Stimulated activated CD8-positive, alpha-beta memory T cell treated with anti-CD3 and anti-CD28 coated beads, Interleukin-15, amount 100 ng/mL, for 1 hour (primary cell): ENCODE data around the gene GPR176.

Source experiments
- DNase-seq: peaks from one replicate; pipeline ENCODE4 v3.0.0-alpha.2; 2020; ENCODE audit warnings: low read depth

Gene GPR176

GRCh38 chr15:39919748-39920509 lies at the start of gene GPR176:
Gene GPR176 (minus strand): TSS chr15:39920266. CDS start chr15:39920026, 240 bp downstream.
- DNase-seq, result no peak

- DNase-seq, result no peak
These were observed 48.9 kb upstream of the GPR176 start for GRCh38 chr15:39969002-39969394.

- DNase-seq, result no peak
These were observed 48.4 kb upstream of the GPR176 start for GRCh38 chr15:39968273-39969001.

GRCh38 chr15:39966521-39966920 lies 46.5 kb upstream of the GPR176 start:
- no peak for DNase-seq

- DNase-seq, result no peak
These were observed 43.7 kb upstream of the GPR176 start for GRCh38 chr15:39963786-39964185.

GRCh38 chr15:39961051-39961450 lies 41.0 kb upstream of the GPR176 start:
- no peak for DNase-seq

GRCh38 chr15:39960411-39960810 lies 40.3 kb upstream of the GPR176 start:
- no peak for DNase-seq

- DNase-seq, result no peak
These were observed 39.3 kb upstream of the GPR176 start for GRCh38 chr15:39959411-39959810.

- DNase-seq, result no peak
These were observed 37.4 kb upstream of the GPR176 start for GRCh38 chr15:39957481-39957880.

GRCh38 chr15:39953521-39953920 lies 33.5 kb upstream of the GPR176 start:
- no peak for DNase-seq

- DNase-seq, result no peak
These were observed 31.5 kb upstream of the GPR176 start for GRCh38 chr15:39951561-39951960.

GRCh38 chr15:39948817-39949216 lies 28.8 kb upstream of the GPR176 start:
- DNase-seq, result no peak

- DNase-seq, result no peak
These were observed 27.5 kb upstream of the GPR176 start for GRCh38 chr15:39947401-39948197.

- DNase-seq, result no peak
These were observed 26.8 kb upstream of the GPR176 start for GRCh38 chr15:39946862-39947261.

GRCh38 chr15:39944726-39945125 lies 24.7 kb upstream of the GPR176 start:
- DNase-seq, result no peak

- no peak for DNase-seq
These were observed 22.7 kb upstream of the GPR176 start for GRCh38 chr15:39942753-39943150.

- no peak for DNase-seq
These were observed 22.2 kb upstream of the GPR176 start for GRCh38 chr15:39942101-39942752.

- DNase-seq, result no peak
These were observed 19.7 kb upstream of the GPR176 start for GRCh38 chr15:39939487-39940452.

GRCh38 chr15:39937696-39938095 lies 17.6 kb upstream of the GPR176 start:
- DNase-seq, result no peak

GRCh38 chr15:39936681-39937080 lies 16.6 kb upstream of the GPR176 start:
- no peak for DNase-seq

- DNase-seq, result no peak
These were observed 16.1 kb upstream of the GPR176 start for GRCh38 chr15:39936187-39936586.
